T47D (cell line): ENCODE data around the gene EXPH5.
"Not testable (repeated sequence)": the region's sequence is repeated elsewhere in the genome, so short reads cannot be mapped to it uniquely, and the experiment has no call there.

Source experiments
- DNase-seq, 2 experiments: peaks; one replicate each; pipeline versions ENCODE4 v3.0.0 to v3.0.0-alpha.2; 2011 to 2012; ENCODE audit warnings: low read depth in 1 of 2, low spot score in 1 of 2
- JUND ChIP-seq: IDR thresholded peaks from 2 replicates; pipeline ENCODE4 v1.6.1; 2012; ENCODE audit warnings: low read depth
- in situ Hi-C: cut with HindIII; loops from 2 replicates; pipeline ENCODE4 v1.10.0; 2016; ENCODE audit warnings: low sequenced_read_pairs, low pct_unique_long_range_greater_than_20kb

Gene EXPH5

DNA sequence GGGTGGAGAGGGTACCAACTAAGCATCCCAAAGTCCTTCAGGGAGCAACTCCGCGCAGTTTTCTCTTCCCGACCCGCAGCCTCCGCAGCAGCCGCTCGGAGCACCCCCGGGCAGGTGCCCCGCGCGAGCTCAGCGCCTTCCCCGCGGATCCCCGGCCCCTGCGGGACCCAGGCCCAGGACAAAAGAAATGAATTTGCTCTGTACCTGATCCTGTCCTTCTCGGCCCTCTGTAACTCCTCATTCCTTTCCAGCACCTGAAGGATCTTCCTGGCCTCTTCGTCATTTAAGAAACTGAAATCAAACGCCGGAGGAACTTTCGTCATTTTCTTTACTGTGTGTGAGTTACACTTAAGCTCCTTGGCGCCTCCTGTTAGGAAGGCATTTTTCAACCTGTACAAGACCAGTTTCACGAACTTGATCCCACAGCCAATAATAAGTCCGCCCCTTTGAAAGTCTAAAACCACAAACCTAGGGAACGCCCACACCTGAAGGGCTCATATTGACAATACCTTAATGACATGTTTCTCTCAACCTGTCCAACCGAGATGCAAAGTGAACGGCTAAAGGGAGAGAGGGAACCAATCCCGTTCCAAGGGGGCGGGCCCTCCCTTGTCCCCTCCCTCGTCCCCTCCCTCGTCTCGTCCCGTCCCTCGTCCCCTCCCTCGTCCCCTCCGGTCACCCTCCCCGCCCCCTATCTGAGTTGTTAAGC, at the start of gene EXPH5:
Gene EXPH5 (minus strand): TSS at position 555 of the 709 bp plus-strand sequence. CDS start 232 bp downstream, at position 323.
- in situ Hi-C loops = no loop called here
- peak; percentile 97 to 100 for DNase-seq
- no peak for TF ChIP-seq JUND

DNA sequence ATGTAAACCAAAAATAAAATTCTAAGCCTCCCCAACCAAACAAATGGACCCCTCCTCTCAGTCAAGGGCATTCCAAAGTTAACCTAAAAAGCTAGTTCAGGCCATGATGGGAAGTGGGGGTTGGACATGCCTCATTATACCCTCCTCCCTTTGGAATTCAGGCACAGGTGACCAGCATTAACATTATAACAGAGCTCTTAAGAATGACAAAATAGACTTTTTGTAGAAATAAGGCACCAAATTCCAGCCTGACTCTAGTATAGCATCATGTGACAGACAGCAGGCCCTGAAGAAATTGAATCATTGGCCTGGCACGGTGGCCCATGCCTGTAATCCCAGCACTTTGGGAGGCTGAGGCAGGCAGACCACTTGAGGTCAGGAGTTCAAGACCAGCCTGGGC, 48.2 kb upstream of the EXPH5 start:
- DNase-seq, in situ Hi-C loops: not testable (repeated sequence)

GRCh38 chr11:108639146-108639545, 45.6 kb upstream of the EXPH5 start:
- in situ Hi-C loops = no loop called here
- no peak for TF ChIP-seq JUND
- no peak for DNase-seq

GRCh38 chr11:108636222-108636621, 42.7 kb upstream of the EXPH5 start:
- no peak for TF ChIP-seq JUND
- in situ Hi-C loops = no loop called here
- DNase-seq = no peak

GRCh38 chr11:108635106-108635505, 41.5 kb upstream of the EXPH5 start:
- DNase-seq = peak; percentile 42 to 96
- TF ChIP-seq JUND = peak; percentile 40
- in situ Hi-C loops = no loop called here

- no peak for TF ChIP-seq JUND
- in situ Hi-C loops = no loop called here
- DNase-seq = peak in 1 of 2 experiments; percentile 16
These were observed 38.6 kb upstream of the EXPH5 start for GRCh38 chr11:108632041-108632704.

- DNase-seq = no peak
- no peak for TF ChIP-seq JUND
- in situ Hi-C loops = no loop called here
These were observed 35.7 kb upstream of the EXPH5 start for GRCh38 chr11:108629274-108629673.

DNA sequence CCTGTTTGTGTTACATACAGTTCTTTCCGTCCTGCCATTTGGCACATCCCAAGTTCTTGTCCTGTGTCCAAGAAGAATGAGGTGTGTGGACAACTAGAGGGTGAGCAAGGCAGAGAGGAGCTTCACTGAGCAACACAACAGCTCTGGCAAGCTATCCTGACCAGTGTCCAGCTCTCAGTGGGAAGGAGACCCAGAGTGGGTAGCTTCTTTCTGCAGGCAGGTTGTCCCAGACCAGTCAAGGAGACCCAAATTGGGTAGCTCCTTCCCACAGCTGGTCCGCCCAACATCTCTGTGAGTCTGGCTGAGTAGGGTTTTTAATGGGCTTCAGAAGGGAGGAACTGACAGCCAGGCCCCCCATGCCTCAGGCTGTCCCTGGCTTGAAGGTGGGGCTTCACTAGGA, 35.2 kb upstream of the EXPH5 start:
- in situ Hi-C loops = no loop called here
- no peak for TF ChIP-seq JUND
- peak in 1 of 2 experiments; percentile 25 for DNase-seq

GRCh38 chr11:108628326-108628725, 34.8 kb upstream of the EXPH5 start:
- no peak for DNase-seq
- TF ChIP-seq JUND = no peak
- in situ Hi-C loops = no loop called here

GRCh38 chr11:108624196-108624925, 30.8 kb upstream of the EXPH5 start:
- no peak for TF ChIP-seq JUND
- no peak for DNase-seq
- in situ Hi-C loops = no loop called here

DNA sequence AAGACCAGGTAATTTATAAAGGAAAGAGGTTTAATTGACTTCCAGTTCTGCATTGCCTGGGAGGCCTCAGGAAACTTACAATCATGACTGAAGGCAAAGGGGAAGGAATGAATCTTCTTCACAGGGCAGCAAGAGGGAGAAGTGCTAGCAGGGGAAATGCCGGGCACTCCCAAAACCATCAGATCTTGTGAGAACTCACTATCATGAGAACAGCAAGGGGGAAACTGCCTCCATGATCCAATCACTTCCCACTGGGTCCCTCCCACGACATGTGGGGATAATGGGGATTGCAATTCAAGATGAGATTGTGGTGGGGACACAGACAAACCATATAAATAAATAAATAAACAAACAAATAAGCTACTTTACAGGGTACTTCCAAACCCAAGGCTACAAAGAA, 28.8 kb upstream of the EXPH5 start:
- in situ Hi-C loops = no loop called here
- no peak for TF ChIP-seq JUND

DNA sequence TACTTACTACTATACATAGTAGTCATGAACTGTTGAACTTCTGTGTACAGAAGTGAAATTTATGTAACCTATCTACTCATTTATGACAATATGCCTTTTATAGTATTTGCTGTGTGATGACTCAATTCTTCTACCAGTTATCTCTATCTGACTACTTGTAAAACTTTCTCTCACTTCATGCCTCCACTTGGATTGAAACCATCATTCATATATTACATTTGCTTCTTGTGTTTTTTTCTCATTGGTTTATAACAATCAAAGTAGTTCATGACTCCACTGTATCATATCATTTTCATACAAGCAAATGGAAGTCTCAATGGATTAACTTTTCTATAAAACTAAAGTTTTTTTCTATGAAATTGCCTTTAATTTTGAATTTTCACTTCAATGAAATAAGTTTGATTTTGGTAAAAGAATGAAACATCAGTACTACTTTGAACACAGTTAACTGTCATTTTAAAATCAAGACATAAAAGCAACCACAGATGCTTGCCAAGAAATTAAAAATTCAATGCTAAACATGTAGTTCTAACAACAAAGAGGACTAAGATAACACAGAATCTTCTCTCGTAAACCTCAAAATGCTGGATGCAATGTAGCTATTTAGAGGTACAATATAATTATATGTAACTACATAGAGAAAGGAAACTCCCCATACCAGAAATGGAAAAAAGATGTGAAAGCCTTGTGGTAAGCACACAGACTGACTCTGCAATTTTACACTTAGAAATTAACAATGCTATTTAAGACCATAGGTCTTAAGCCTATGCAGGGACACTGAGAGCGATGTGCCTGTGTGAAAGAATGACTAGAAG, 27.6 kb upstream of the EXPH5 start:
- no peak for DNase-seq
- in situ Hi-C loops = no loop called here
- TF ChIP-seq JUND = peak; percentile 83; the same call in 1 of the 2 replicates

More for the DNA sequence above, 28.8 kb upstream of the EXPH5 start:
- no peak for DNase-seq
